VCaP (cell line): ENCODE results near the gene TTC28.
"Not testable (repeated sequence)": the region's sequence is repeated elsewhere in the genome, so short reads cannot be mapped to it uniquely, and the experiment has no call there.

Experiments used
- H3K27ac ChIP-seq: fragments of 450-650 bp; 2 replicates; pipeline ENCODE4 v1.5.1; 2017
- TF ChIP-seq, protein P1 (sequence below): fragments of 450-650 bp; conservative IDR thresholded peaks from 2 replicates; pipeline ENCODE4 v1.5.1; 2017; ENCODE audit warnings: mild to moderate bottlenecking, moderate library complexity

The TTC28 gene

DNA sequence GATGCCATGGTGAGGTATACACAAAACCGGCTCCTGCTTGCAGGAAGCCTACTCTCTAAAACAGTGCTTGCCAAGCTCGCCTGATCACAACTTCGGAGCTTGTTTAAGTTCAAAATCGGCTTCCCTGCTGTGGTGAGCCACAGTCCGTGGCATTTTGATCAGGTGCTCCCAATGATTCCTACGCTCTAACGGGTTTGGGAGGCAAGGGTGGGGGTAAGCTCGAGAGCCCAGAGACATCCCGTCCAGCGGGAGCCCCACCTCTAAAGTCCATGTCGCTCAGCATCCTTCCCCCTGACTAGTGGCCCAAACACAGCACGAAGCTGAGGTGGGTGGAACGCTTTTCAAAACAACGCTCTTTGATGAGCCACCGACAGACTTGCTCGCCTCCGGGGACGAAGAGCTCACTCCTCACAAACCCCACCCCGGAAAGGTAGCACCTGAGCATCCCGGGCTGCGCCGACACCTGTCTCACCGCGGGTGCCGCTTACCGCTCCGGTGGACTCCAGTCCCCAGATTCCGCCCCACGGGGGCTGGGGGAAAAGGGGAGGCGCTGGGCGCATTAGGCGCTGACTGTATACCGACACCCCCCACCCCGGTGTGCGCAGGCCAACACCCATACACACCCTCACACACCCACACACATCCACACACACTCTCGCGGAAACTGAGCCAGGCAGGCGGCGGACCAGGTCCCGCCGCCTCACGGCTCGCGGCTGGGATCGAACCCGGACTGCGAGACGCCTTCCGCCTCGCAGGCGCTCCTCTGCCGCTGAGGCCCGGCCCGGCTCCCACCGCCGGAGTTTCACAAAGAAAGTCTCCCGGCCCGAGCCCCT lies 646 bp downstream of the TTC28 start:
- H3K27ac ChIP-seq: not testable (repeated sequence)

DNA sequence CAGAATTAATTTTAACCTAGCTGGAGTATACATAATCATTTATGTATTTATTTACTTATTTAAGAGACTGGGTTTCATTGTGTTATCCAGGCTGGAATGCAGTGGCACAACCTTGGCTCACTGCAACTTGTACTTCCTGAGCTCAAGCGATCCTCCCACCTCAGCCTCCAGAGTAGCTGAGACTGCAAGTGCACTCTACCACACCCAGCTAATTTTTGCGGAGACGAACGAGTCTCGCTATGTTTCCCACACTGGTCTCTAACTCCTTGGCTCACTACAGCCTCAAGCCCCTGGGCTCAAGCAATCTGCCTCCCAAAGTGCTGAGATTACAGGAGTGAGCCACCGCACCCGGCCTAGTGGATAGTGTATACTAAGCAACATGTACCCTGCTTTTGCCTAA lies 1.5 kb downstream of the TTC28 start:
- not testable (repeated sequence) for H3K27ac ChIP-seq

DNA sequence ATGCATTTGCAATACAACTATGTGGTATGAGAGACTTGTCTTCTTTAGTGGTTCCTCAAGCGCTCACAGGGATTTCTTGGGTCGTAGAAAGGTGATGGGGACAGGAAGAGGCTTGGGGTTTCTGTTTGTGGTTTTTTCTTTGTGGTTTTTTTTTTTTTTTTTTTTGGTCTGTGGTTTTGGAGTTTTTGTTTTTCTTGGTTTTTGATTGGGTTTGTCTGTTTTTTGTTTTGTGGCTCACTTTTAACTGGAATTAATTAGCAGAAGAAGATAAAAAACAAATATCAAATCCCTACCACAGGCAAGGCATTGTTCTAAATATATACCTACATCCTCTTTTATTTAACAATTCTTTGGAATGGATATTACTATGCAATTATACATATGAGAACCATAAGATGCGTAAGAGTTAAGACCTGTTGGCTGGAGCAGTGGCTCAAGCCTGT lies 5.5 kb downstream of the TTC28 start:
- no peak overlapping the region for H3K27ac ChIP-seq
- TF ChIP-seq, protein P1, sequence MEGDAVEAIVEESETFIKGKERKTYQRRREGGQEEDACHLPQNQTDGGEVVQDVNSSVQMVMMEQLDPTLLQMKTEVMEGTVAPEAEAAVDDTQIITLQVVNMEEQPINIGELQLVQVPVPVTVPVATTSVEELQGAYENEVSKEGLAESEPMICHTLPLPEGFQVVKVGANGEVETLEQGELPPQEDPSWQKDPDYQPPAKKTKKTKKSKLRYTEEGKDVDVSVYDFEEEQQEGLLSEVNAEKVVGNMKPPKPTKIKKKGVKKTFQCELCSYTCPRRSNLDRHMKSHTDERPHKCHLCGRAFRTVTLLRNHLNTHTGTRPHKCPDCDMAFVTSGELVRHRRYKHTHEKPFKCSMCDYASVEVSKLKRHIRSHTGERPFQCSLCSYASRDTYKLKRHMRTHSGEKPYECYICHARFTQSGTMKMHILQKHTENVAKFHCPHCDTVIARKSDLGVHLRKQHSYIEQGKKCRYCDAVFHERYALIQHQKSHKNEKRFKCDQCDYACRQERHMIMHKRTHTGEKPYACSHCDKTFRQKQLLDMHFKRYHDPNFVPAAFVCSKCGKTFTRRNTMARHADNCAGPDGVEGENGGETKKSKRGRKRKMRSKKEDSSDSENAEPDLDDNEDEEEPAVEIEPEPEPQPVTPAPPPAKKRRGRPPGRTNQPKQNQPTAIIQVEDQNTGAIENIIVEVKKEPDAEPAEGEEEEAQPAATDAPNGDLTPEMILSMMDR: no peak

DNA sequence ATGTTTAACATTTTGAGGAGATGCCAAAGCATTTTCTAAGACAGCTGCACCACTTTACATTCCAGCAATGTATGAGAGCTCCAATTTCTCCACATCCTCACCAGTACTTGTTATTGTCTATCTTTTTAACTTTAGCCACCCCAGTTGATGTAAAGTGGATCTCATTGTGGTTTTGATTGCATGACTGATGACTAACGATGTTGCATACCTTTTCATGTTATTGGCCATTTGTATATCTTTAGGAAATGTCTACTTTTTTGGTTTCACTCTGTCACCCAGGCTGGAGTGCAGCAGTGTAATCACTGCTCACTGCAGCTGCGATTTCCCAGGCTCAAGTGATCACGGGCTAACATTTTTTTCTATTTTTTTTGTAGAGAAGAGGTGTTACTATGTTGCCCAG lies 8.9 kb downstream of the TTC28 start:
- TF ChIP-seq, protein P1: no peak
- H3K27ac ChIP-seq: no peak overlapping the region

DNA sequence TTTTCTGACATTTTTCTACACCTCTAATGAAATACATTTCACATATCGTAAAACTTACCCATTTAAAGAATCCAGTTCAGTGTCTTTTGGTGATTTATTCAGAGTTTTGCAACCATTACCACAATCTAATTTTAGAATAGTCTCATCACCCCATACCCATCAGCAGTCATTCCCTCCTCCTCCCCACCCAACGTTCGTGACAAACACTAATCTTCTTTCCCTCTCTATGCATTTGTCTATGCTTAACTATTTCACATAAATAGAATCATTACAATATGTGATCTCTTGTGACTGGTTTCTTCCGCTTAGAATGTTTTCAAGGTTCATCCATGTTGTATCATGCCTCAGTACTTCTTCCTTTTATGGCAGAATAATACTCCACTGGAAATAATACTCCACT lies 9.5 kb downstream of the TTC28 start:
- TF ChIP-seq, protein P1: no peak
- no peak overlapping the region for H3K27ac ChIP-seq

DNA sequence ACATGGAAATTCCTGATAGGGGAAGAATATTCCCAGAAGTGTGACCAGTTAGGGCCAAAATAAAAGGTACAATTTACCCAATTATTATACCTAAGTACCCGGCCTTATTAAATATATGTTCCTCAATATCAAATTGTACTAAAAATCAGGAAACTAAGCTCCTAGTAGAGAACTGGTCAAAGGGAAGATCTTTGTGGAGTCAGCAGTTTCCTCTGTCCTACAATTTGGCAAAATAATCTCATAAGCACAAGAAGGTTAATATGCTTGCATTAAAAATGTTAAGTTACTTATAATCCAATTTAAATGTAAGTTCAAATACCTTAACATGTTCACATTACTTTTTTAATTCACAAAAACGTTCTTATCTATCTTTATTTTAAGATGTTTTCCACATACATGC lies 10.3 kb downstream of the TTC28 start:
- TF ChIP-seq, protein P1: no peak
- H3K27ac ChIP-seq: no peak overlapping the region

DNA sequence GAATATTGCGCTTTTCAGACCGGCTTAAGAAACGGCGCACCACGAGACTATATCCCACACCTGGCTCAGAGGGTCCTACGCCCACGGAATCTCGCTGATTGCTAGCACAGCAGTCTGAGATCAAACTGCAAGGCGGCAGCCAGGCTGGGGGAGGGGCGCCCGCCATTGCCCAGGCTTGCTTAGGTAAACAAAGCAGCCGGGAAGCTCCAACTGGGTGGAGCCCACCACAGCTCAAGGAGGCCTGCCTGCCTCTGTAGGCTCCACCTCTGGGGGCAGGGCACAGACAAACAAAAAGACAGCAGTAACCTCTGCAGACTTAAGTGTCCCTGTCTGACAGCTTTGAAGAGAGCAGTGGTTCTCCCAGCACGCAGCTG lies 16.1 kb downstream of the TTC28 start:
- H3K27ac ChIP-seq: not testable (repeated sequence)

DNA sequence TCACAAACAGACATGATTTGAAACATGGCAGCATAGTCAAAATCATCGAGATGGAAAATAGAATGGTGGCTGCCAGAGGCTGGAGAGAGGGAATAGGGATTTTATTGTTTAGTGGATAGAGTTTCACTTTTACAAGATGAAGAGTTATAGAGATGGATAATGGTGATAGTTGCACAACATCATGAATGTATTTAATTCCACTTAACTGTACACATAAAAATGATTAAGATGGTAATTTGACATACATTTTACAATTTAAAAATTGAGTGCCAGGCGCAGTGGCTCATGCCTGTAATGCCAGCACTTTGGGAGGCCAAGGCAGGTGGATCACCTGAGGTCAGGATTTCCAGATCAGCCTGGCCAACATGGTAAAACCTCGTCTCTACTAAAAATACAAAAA lies 21.2 kb downstream of the TTC28 start:
- no peak overlapping the region for H3K27ac ChIP-seq
- TF ChIP-seq, protein P1: no peak

DNA sequence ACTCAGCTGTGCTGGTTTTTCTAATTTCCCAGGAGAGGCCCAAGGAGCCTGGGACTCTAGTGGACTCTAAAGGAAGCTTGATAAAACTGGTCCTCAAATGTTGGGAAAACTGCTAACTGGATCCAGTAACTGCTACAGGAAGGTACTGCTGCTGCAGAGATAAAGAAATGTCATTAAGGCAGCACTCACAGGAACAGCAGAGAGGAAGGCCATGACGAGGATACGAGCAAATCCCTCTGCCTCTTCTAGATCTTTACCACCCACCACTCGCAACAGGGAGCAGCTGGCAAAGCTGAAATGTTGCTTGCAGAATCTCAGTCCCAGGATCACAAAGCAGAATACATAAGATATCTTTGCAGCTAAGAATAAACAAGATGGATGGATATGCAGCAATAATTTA lies 23.5 kb downstream of the TTC28 start:
- no peak overlapping the region for H3K27ac ChIP-seq
- TF ChIP-seq, protein P1: no peak
